HEK293 (cell line): ENCODE results near the gene COL1A1.

Experiments used
- GLI2 ChIP-seq: fragments of 450-650 bp; formaldehyde crosslinking; IDR thresholded peaks from 2 replicates; pipeline ENCODE4; 2017; ENCODE audit warnings: missing biosample characterization, missing genetic modification characterization, low read depth, borderline replicate concordance
- GLIS2 ChIP-seq: fragments of 450-650 bp; formaldehyde crosslinking; IDR thresholded peaks from 2 replicates; pipeline ENCODE4 v1.5.1; 2016; ENCODE audit warnings: missing biosample characterization, missing genetic modification characterization
- HOXA7 ChIP-seq: sonication (generic); formaldehyde crosslinking; IDR thresholded peaks from 2 replicates; pipeline ENCODE4 v1.8.1; 2022; ENCODE audit warnings: missing genetic modification reagents, borderline replicate concordance
- MZF1 ChIP-seq: fragments of 450-650 bp; formaldehyde crosslinking; IDR thresholded peaks from 2 replicates; pipeline ENCODE4 v1.5.1; 2017; ENCODE audit warnings: missing biosample characterization, missing genetic modification characterization, borderline replicate concordance
- PRDM1 ChIP-seq: fragments of 450-650 bp; formaldehyde crosslinking; IDR thresholded peaks from 2 replicates; pipeline ENCODE4; 2016; ENCODE audit warnings: missing biosample characterization, missing genetic modification characterization
- SCRT1 ChIP-seq: fragments of 450-650 bp; formaldehyde crosslinking; IDR thresholded peaks from 2 replicates; pipeline ENCODE4 v1.5.1; 2016; ENCODE audit warnings: missing biosample characterization, missing genetic modification characterization, borderline replicate concordance
- SETDB1 ChIP-seq: IDR thresholded peaks from one replicate; pipeline ENCODE4 v1.6.1; 2017; ENCODE audit warnings: mild to moderate bottlenecking, low read length, moderate library complexity, mixed read lengths; ENCODE audit not compliant: insufficient read length
- ZEB2 ChIP-seq: fragments of 450-650 bp; formaldehyde crosslinking; IDR thresholded peaks from 2 replicates; pipeline ENCODE4 v1.5.1; 2016; ENCODE audit warnings: missing biosample characterization, missing genetic modification characterization
- ZNF114 ChIP-seq: fragments of 450-650 bp; formaldehyde crosslinking; IDR thresholded peaks from 2 replicates; pipeline ENCODE4 v1.5.0; 2017; ENCODE audit warnings: missing biosample characterization, missing genetic modification characterization
- ZNF140 ChIP-seq: fragments of 450-650 bp; formaldehyde crosslinking; IDR thresholded peaks from 2 replicates; pipeline ENCODE4 v1.5.1; 2016; ENCODE audit warnings: missing biosample characterization, missing genetic modification characterization
- ZNF157 ChIP-seq: fragments of 450-650 bp; formaldehyde crosslinking; IDR thresholded peaks from 2 replicates; pipeline ENCODE4 v1.5.1; 2016; ENCODE audit warnings: missing biosample characterization, missing genetic modification characterization
- ZNF16 ChIP-seq: fragments of 450-650 bp; formaldehyde crosslinking; IDR thresholded peaks from 2 replicates; pipeline ENCODE4 v1.5.1; 2016; ENCODE audit warnings: low read depth, missing biosample characterization, missing genetic modification characterization
- ZNF24 ChIP-seq: fragments of 450-650 bp; formaldehyde crosslinking; IDR thresholded peaks from 2 replicates; pipeline ENCODE4 v1.5.1; 2016; ENCODE audit warnings: missing biosample characterization, missing genetic modification characterization
- ZNF366 ChIP-seq: fragments of 450-650 bp; formaldehyde crosslinking; conservative IDR thresholded peaks from 2 replicates; pipeline ENCODE4 v1.5.1; 2016; ENCODE audit warnings: missing biosample characterization, missing genetic modification characterization
- ZNF423 ChIP-seq: fragments of 450-650 bp; formaldehyde crosslinking; IDR thresholded peaks from 2 replicates; pipeline ENCODE4 v1.5.1; 2016; ENCODE audit warnings: missing biosample characterization, missing genetic modification characterization
- ZNF514 ChIP-seq: fragments of 450-650 bp; formaldehyde crosslinking; IDR thresholded peaks from 2 replicates; pipeline ENCODE4 v1.5.1; 2016; ENCODE audit warnings: missing biosample characterization, missing genetic modification characterization
- ZNF521 ChIP-seq: fragments of 450-650 bp; formaldehyde crosslinking; IDR thresholded peaks from 2 replicates; pipeline ENCODE4 v1.5.1; 2017; ENCODE audit warnings: missing biosample characterization, mild to moderate bottlenecking, missing genetic modification characterization
- ZNF600 ChIP-seq: fragments of 450-650 bp; formaldehyde crosslinking; IDR thresholded peaks from 2 replicates; pipeline ENCODE4 v1.5.1; 2016; ENCODE audit warnings: missing biosample characterization, missing genetic modification characterization
- ZNF747 ChIP-seq: fragments of 450-650 bp; formaldehyde crosslinking; IDR thresholded peaks from 2 replicates; pipeline ENCODE4 v1.5.1; 2016; ENCODE audit warnings: missing biosample characterization, missing genetic modification characterization
- ZNF837 ChIP-seq: fragments of 450-650 bp; formaldehyde crosslinking; IDR thresholded peaks from 2 replicates; pipeline ENCODE4 v1.5.1; 2016; ENCODE audit warnings: missing biosample characterization, missing genetic modification characterization
- ZSCAN23 ChIP-seq: fragments of 450-650 bp; formaldehyde crosslinking; IDR thresholded peaks from 2 replicates; pipeline ENCODE4 v1.5.1; 2016; ENCODE audit warnings: missing biosample characterization, missing genetic modification characterization
- ZXDB ChIP-seq: fragments of 450-650 bp; formaldehyde crosslinking; IDR thresholded peaks from 2 replicates; pipeline ENCODE4 v1.5.1; 2016; ENCODE audit warnings: missing biosample characterization, missing genetic modification characterization
- TF ChIP-seq, protein P1 (sequence below): fragments of 450-650 bp; formaldehyde crosslinking; IDR thresholded peaks from 2 replicates; pipeline ENCODE4 v1.5.1; 2016; ENCODE audit warnings: missing biosample characterization, missing genetic modification characterization, borderline replicate concordance
- TF ChIP-seq, protein P2 (sequence below): fragments of 450-650 bp; formaldehyde crosslinking; IDR thresholded peaks from 2 replicates; pipeline ENCODE4 v1.5.1; 2016; ENCODE audit warnings: missing biosample characterization, missing genetic modification characterization
- TF ChIP-seq, protein P3 (sequence below): fragments of 450-650 bp; formaldehyde crosslinking; IDR thresholded peaks from 2 replicates; pipeline ENCODE4 v1.5.1; 2016; ENCODE audit warnings: missing biosample characterization, missing genetic modification characterization
- TF ChIP-seq, protein P4 (sequence below): fragments of 450-650 bp; formaldehyde crosslinking; IDR thresholded peaks from 2 replicates; pipeline ENCODE4; 2016; ENCODE audit warnings: missing biosample characterization, missing genetic modification characterization
- TF ChIP-seq, protein P5 (sequence below): fragments of 450-650 bp; formaldehyde crosslinking; IDR thresholded peaks from 2 replicates; pipeline ENCODE4 v1.5.1; 2017; ENCODE audit warnings: missing biosample characterization, missing genetic modification characterization
- TF ChIP-seq, protein P6 (sequence below): fragments of 450-650 bp; formaldehyde crosslinking; IDR thresholded peaks from 2 replicates; pipeline ENCODE4 v1.5.1; 2016; ENCODE audit warnings: missing biosample characterization, missing genetic modification characterization

Gene COL1A1

DNA sequence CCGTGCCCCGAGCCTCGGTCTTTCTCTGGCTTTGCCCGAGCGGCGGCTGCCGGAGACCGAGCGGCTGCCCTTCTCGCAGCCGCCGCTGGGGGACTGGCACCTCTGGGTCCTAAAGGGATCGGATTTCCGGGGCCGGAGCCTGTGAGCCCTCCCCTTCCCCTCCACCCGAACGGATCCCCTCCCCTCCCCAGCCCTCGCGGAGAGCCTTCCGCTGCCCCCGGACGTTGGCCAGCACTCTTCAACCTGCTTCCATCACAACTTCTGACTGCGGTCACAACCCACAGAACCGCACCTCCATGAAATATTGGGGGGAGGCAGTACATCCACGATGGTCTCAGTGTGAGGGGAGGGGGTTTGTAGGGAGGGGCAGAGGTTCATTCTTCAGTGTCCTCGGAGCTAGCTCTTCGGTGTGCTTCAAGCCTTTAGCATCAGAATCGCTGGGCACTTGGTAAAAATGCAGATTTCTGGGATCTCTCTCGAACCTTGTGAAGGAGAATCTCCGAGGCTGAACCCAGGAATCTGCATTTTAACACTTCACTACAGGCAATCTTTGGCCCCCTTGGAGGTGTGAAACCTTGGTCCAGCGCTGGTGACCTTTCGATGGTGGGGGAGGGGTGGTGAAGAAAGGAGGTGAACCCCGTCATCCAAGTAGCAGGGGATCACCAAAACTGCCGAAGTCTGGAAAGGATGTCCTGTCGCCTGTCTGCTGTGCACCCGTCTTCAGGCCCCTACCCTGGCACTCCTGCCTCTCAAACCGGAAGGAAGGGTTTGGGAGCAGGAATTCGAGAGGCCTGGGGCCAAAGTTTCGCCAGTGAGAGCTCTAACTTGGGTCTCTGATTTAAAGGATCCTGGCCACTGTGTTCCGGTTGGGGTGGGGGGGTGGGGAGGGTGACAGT is 50.1 kb downstream of the COL1A1 start (continued):
- TF ChIP-seq ZNF140 (tag by site-specific recombination): no peak
- TF ChIP-seq SCRT1: no peak
- TF ChIP-seq GLIS2 (tag by site-specific recombination): no peak
- no peak for TF ChIP-seq ZSCAN23 (tag by site-specific recombination)
- peak; percentile 93 for TF ChIP-seq ZNF600 (tag by site-specific recombination)
- TF ChIP-seq PRDM1: peak; percentile 76; the same call in 1 of the 2 replicates
- TF ChIP-seq, protein P1, sequence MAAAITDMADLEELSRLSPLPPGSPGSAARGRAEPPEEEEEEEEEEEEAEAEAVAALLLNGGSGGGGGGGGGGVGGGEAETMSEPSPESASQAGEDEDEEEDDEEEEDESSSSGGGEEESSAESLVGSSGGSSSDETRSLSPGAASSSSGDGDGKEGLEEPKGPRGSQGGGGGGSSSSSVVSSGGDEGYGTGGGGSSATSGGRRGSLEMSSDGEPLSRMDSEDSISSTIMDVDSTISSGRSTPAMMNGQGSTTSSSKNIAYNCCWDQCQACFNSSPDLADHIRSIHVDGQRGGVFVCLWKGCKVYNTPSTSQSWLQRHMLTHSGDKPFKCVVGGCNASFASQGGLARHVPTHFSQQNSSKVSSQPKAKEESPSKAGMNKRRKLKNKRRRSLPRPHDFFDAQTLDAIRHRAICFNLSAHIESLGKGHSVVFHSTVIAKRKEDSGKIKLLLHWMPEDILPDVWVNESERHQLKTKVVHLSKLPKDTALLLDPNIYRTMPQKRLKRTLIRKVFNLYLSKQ: no peak
- no peak for TF ChIP-seq GLI2
- TF ChIP-seq ZNF747 (tag by site-specific recombination): no peak
- TF ChIP-seq ZEB2 (tag by site-specific recombination): peak; percentile 53; the same call in 1 of the 2 replicates
- TF ChIP-seq ZNF521: no peak
- TF ChIP-seq, protein P2, sequence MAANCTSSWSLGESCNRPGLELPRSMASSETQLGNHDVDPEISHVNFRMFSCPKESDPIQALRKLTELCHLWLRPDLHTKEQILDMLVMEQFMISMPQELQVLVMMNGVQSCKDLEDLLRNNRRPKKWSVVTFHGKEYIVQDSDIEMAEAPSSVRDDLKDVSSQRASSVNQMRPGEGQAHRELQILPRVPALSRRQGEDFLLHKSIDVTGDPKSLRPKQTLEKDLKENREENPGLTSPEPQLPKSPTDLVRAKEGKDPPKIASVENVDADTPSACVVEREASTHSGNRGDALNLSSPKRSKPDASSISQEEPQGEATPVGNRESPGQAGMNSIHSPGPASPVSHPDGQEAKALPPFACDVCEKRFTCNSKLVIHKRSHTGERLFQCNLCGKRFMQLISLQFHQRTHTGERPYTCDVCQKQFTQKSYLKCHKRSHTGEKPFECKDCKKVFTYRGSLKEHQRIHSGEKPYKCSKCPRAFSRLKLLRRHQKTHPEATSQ (tag by site-specific recombination): no peak
- TF ChIP-seq ZXDB: peak; percentile 76
- TF ChIP-seq ZNF837 (tag by site-specific recombination): peak; percentile 70
- no peak for TF ChIP-seq ZNF16
- TF ChIP-seq ZNF423 (tag by site-specific recombination): peak; percentile 40
- TF ChIP-seq, protein P3, sequence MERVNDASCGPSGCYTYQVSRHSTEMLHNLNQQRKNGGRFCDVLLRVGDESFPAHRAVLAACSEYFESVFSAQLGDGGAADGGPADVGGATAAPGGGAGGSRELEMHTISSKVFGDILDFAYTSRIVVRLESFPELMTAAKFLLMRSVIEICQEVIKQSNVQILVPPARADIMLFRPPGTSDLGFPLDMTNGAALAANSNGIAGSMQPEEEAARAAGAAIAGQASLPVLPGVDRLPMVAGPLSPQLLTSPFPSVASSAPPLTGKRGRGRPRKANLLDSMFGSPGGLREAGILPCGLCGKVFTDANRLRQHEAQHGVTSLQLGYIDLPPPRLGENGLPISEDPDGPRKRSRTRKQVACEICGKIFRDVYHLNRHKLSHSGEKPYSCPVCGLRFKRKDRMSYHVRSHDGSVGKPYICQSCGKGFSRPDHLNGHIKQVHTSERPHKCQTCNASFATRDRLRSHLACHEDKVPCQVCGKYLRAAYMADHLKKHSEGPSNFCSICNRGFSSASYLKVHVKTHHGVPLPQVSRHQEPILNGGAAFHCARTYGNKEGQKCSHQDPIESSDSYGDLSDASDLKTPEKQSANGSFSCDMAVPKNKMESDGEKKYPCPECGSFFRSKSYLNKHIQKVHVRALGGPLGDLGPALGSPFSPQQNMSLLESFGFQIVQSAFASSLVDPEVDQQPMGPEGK: peak; percentile 97
- TF ChIP-seq ZNF514 (tag by site-specific recombination): no peak
- TF ChIP-seq ZNF157 (tag by site-specific recombination): no peak
- no peak for TF ChIP-seq HOXA7 (CRISPR knock-in tag)
- no peak for TF ChIP-seq ZNF114 (tag by site-specific recombination)
- no peak for TF ChIP-seq SETDB1
- TF ChIP-seq MZF1 (tag by site-specific recombination): peak; percentile 64
- TF ChIP-seq, protein P4, sequence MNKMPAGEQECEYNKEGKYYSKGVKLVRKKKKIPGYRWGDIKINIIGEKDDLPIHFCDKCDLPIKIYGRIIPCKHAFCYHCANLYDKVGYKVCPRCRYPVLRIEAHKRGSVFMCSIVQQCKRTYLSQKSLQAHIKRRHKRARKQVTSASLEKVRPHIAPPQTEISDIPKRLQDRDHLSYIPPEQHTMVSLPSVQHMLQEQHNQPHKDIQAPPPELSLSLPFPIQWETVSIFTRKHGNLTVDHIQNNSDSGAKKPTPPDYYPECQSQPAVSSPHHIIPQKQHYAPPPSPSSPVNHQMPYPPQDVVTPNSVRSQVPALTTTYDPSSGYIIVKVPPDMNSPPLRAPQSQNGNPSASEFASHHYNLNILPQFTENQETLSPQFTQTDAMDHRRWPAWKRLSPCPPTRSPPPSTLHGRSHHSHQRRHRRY (tag by site-specific recombination): no peak
- TF ChIP-seq, protein P5, sequence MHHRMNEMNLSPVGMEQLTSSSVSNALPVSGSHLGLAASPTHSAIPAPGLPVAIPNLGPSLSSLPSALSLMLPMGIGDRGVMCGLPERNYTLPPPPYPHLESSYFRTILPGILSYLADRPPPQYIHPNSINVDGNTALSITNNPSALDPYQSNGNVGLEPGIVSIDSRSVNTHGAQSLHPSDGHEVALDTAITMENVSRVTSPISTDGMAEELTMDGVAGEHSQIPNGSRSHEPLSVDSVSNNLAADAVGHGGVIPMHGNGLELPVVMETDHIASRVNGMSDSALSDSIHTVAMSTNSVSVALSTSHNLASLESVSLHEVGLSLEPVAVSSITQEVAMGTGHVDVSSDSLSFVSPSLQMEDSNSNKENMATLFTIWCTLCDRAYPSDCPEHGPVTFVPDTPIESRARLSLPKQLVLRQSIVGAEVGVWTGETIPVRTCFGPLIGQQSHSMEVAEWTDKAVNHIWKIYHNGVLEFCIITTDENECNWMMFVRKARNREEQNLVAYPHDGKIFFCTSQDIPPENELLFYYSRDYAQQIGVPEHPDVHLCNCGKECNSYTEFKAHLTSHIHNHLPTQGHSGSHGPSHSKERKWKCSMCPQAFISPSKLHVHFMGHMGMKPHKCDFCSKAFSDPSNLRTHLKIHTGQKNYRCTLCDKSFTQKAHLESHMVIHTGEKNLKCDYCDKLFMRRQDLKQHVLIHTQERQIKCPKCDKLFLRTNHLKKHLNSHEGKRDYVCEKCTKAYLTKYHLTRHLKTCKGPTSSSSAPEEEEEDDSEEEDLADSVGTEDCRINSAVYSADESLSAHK (tag by site-specific recombination): no peak
- peak; percentile 88 for TF ChIP-seq ZNF24 (tag by site-specific recombination)
- TF ChIP-seq ZNF366 (tag by site-specific recombination): no peak
- TF ChIP-seq, protein P6, sequence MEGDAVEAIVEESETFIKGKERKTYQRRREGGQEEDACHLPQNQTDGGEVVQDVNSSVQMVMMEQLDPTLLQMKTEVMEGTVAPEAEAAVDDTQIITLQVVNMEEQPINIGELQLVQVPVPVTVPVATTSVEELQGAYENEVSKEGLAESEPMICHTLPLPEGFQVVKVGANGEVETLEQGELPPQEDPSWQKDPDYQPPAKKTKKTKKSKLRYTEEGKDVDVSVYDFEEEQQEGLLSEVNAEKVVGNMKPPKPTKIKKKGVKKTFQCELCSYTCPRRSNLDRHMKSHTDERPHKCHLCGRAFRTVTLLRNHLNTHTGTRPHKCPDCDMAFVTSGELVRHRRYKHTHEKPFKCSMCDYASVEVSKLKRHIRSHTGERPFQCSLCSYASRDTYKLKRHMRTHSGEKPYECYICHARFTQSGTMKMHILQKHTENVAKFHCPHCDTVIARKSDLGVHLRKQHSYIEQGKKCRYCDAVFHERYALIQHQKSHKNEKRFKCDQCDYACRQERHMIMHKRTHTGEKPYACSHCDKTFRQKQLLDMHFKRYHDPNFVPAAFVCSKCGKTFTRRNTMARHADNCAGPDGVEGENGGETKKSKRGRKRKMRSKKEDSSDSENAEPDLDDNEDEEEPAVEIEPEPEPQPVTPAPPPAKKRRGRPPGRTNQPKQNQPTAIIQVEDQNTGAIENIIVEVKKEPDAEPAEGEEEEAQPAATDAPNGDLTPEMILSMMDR (tag by site-specific recombination): peak; percentile 67
